GM19035 (cell line): ENCODE measurements around the gene ZBTB4.

Experiments used
- ATAC-seq: cut with Tn5 transposase; IDR thresholded peaks from one replicate; pipeline ENCODE4 v1.9.1; 2021; ENCODE audit not compliant: unreplicated experiment

Gene ZBTB4

DNA sequence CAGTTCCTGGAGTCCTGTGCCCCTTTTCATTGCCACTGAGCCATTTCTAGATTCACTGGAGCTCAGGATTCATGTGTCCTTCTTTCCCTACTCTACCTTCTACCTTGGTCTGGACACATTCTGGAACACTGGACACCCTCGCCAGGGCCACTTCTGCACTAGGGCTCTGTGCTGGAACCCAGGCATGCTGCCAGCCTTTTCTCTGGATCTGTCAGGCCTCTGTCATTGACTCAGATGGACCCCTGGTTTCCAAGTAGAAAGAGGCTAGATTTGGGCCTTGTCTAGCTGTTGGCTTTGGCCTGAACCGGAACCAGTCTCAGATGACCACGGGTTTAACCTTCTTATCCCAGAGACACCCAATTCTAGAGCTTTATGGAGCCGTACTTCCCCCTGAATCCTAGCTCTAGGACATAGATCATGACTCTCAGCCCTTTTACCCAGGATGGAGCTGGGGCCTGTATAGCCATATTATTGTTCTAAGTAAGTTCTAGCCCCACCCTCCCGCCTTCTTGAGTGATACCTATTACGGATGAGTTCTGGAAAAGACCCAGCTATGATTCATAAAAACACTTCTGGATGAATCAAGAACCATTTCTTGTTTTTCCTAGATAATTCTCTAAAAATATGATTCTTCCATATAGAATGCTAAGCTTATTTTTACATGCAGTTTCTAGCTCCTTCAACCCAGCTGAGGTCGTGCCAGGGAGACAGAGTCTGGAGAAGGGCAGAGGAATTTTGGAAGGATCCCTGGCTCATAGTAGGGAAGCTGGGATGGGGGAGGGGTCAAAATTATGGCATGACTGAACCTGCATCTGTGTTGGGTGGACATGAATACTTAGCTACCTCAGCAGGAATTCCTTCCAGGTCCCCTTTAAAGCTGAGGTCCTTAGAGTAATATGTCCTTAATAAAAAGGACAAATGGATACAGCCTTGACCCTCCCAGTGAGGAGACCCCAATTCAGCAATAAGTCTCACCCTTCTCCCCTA lies 35.6 kb downstream of the ZBTB4 start:
- no peak for ATAC-seq

- no peak for ATAC-seq
Observed at GRCh38 chr17:7442142-7442541, 37.3 kb downstream of the ZBTB4 start.

DNA sequence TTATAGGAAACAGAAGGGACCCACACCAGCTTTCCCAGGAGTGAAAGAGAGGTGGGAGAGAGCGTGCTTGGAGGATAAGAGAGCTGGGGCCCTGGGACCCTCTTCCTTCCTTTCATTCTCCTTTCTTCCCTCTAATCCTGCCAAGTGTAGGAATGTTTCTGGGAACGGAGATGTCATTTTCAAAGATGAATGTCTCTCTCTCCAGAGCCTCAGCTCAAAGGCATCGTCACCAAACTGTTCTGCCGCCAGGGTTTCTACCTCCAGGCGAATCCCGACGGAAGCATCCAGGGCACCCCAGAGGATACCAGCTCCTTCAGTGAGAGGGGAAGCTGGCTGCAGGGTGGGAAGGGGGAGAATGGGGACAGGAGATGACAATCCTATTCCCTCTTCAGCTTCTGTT lies 38.2 kb downstream of the ZBTB4 start:
- ATAC-seq = no peak

GRCh38 chr17:7440834-7441195 lies 38.6 kb downstream of the ZBTB4 start:
- ATAC-seq = no peak

GRCh38 chr17:7440113-7440833 lies 39.2 kb downstream of the ZBTB4 start:
- no peak for ATAC-seq

DNA sequence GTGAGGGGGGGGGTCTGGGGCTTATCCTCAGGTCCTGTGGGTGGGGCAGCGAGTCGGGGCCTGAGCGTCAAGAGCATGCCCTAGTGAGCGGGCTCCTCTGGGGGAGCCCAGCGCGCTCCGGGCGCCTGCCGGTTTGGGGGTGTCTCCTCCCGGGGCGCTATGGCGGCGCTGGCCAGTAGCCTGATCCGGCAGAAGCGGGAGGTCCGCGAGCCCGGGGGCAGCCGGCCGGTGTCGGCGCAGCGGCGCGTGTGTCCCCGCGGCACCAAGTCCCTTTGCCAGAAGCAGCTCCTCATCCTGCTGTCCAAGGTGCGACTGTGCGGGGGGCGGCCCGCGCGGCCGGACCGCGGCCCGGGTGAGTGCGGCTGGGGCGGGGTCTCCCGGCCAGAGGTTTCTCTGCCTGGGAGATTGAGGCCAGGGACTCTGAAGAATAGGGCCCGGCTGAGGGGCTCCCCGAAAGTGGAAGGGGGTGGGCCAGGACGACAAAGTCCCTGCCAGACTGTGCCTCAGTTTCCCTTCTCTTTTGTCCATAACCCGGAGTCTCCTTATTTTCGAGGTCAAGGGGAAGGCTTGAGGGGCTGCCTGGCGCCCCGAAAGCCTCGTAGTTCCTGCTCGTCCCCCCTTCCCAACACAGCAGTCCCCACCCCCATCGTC lies 39.8 kb downstream of the ZBTB4 start, which contains the start of gene FGF11:
FGF11 (plus strand) TSS at position 51 of the 651 bp plus-strand sequence; CDS start at position 160, 109 bp downstream.
- no peak for ATAC-seq

- no peak for ATAC-seq
Observed at GRCh38 chr17:7438656-7439460, 40.6 kb downstream of the ZBTB4 start.

GRCh38 chr17:7437950-7438614 lies 41.3 kb downstream of the ZBTB4 start:
- ATAC-seq = no peak

- no peak for ATAC-seq
Observed at GRCh38 chr17:7437369-7437863, 42.0 kb downstream of the ZBTB4 start.

DNA sequence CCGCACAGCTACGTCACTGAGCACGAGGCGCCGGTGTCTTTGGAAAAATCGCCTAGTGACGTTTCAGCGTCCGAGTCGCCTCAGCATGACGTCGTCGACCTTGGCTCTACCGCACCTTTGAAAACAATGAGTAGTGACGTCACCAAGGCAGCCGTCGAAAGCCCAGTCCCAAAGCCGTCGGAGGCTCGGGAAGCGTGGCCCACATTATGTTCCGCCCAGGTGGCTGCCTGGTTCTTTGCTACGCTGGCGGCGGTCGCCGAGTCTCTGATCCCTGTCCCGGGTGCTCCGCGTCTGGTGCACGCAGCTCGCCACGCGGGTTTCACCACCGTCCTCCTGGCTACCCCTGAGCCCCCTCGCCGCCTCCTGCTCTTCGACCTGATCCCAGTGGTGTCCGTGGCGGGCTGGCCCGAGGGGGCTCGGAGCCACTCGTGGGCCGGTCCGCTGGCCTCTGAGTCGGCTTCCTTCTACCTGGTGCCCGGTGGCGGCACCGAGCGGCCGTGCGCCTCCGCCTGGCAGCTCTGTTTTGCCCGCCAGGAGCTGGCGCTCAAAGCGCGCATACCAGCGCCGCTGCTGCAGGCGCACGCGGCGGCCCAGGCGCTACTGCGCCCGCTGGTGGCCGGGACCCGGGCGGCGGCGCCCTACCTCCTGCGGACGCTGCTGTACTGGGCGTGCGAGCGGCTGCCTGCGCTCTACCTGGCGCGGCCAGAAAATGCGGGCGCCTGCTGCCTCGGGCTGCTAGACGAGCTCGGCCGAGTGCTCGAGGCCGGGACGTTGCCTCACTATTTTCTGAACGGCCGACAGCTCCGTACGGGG lies 42.7 kb downstream of the ZBTB4 start:
- no peak for ATAC-seq

DNA sequence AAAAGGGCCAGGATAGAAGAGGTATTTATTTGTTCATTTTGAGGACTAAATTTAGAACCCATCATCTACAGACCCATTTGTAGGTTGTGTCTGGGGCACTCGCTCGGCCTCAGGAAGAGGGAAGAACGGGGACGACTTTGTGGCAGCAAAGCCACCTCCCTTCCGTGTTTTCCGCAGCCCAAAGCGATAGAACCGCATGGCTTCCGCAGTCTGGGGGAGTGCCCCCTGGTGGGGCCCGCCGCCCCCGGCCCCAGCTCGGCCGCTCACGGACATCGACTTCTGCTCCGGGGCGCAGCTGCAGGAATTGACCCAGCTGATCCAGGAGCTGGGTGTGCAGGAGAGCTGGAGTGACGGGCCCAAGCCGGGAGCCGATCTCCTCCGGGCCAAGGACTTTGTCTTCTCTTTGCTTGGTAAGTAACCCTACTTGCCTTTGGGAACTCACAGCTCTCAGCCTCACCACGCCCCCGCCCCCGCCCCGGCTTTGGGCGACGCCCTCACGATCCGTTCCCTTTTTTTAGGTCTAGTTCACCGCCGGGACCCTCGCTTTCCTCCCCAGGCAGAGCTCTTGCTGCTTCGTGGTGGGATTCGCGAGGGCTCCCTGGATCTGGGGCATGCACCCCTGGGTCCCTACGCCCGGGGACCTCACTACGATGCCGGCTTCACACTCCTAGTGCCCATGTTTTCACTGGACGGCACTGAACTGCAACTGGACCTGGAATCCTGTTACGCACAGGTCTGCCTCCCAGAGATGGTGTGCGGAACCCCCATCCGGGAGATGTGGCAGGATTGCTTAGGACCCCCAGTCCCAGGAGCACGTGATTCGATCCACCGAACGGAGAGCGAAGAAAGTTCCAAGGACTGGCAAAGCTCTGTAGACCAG lies 43.5 kb downstream of the ZBTB4 start:
- peak; percentile 24 for ATAC-seq

DNA sequence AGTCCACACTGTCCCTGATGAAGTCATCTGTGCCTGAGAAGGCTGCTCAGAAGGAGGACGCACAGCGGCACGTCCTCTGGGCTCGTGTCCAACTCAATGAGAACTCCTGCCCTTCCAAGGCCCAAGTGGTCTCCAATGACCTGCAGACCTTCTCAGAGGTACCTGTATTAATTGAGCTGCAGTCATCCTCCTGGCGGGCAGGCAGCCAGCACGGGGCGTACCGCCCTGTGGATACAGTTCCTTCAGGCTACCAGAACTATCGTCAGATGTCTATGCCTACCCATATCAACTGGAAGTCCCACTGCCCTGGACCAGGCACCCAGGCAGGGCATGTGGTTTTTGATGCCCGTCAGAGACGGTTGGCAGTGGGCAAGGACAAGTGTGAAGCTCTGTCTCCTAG lies 47.1 kb downstream of the ZBTB4 start:
- no peak for ATAC-seq

- no peak for ATAC-seq
Observed at GRCh38 chr17:7431231-7431630, 48.2 kb downstream of the ZBTB4 start.

DNA sequence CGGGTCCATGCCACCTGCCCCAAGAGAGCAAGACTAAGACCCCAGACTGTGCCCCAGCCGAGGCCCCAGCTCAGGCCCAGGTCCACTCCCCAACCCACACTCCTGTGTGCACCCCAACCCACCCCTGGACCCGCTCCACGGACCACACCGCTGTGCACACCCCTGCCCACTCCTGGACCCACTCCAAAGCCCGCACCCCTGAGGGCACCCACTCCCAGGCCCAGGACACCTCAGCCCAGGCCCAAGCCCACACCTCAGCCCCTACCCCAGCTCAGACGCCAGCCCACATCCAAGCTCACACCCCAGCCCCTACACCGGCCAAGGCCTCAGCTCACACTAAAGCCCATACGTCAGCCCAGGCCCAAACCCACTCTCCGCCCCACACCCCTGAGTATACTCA lies 49.7 kb downstream of the ZBTB4 start:
- no peak for ATAC-seq

GRCh38 chr17:7428557-7428956 lies 50.9 kb downstream of the ZBTB4 start, which contains the start of gene SPEM3:
TSS of gene SPEM3 (plus strand) at chr17:7428857. CDS start at chr17:7428903, 46 bp downstream.
- ATAC-seq = no peak

- ATAC-seq = no peak
Observed at GRCh38 chr17:7427549-7427948, 51.9 kb downstream of the ZBTB4 start.

DNA sequence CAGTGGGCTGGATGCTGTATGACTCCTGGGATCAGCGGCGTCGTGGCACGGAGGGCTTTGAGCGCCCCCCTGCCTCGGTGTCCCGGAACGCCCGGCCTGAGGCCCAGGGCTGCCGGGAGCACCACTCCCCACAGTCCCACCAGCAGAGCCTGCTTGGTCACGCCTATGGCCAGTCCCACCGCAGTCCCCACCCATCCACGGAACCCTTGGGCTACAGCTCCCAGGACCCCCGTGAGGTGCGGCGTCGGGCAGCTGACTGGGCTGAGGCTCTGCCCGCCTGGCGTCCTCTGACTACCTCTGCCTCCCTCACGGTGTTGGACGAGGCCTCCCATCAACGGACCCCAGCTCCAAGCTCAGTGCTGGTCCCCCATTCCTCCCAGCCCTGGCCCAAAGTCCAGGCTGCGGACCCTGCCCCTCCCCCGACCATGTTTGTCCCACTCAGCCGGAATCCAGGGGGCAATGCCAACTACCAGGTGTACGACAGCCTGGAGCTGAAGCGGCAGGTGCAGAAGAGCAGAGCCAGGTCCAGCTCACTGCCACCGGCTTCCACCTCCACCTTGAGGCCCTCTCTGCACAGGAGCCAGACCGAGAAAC lies 52.4 kb downstream of the ZBTB4 start:
- no peak for ATAC-seq
